ENCODE results near the gene CD83.

The CD83 gene

GRCh38 chr6:14095437-14095836, 22.1 kb upstream of the CD83 start:
- TF ChIP-seq CTCF (conservative IDR thresholded peaks at IDR 0.05; ENCODE audit: low read depth): no peak
- POLR2A ChIA-PET (ENCODE audit: low non-redundant PET): no interaction called here
- no peak overlapping the region for H3K27ac ChIP-seq
- no peak for DNase-seq (ENCODE audit: low spot score)
- CTCF ChIA-PET: no interaction called here

DNA sequence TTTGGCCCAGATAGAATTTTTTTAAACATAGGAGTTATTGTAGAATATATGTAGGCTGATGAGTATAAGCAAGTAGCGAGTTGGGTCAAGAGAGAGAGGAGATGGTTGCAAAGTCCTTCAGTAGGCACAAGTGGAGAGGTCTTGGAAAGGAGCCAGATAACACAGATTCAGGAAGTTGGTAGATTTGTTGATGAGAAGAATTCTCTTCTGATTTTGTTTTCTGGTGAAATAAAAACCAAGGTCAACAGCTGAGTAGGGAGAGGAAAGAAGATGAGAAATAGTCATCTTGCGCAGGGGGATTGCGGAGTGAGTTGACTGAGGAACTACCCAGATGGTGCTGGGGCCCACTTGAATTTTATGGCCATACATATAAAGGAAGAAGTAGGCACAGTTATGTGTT, 17.4 kb upstream of the CD83 start:
- CTCF ChIA-PET: interaction anchor here (0.5 kb wide), 1 partner anchor 1148 kb away, joined by 3 read pairs; no protein-coding TSS in a partner anchor
- H3K27ac ChIP-seq: no peak overlapping the region
- TF ChIP-seq CTCF (conservative IDR thresholded peaks at IDR 0.05; ENCODE audit: low read depth): no peak
- no peak for DNase-seq (ENCODE audit: low spot score)
- POLR2A ChIA-PET (ENCODE audit: low non-redundant PET): no interaction called here

DNA sequence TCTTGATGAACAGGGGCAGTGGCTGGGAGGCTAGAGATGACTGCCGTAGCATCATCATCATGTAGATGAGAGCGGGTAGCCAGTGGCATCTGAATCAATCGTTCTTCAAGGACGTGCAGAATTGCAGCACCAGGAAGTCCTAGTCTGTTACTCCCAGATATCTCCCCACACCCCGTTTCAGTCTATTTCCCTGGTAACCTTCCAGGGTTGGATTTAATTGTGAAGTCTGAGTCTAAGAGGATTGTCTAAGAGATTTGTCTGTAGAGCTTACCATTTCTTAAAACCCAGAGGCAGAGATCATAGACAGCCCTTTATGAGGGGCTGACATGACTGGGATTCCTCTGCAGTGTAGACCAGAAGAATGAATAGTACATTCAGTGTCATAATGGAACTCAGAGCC, 16.6 kb upstream of the CD83 start:
- no peak for TF ChIP-seq CTCF (conservative IDR thresholded peaks at IDR 0.05; ENCODE audit: low read depth)
- ChIA-PET POLR2A (ENCODE audit: low non-redundant PET) (no interaction called here), CTCF (interaction anchor here (0.5 to 0.6 kb wide), 2 partner anchors 1148 to 1219 kb away, joined by 3 read pairs; no protein-coding TSS in a partner anchor)
- no peak overlapping the region for H3K27ac ChIP-seq
- DNase-seq (ENCODE audit: low spot score): no peak

GRCh38 chr6:14102383-14102782, 15.2 kb upstream of the CD83 start:
- DNase-seq (ENCODE audit: low spot score): no peak
- no peak overlapping the region for H3K27ac ChIP-seq
- ChIA-PET POLR2A (ENCODE audit: low non-redundant PET) (no interaction called here), CTCF (no interaction called here)
- no peak for TF ChIP-seq CTCF (conservative IDR thresholded peaks at IDR 0.05; ENCODE audit: low read depth)

- no peak overlapping the region for H3K27ac ChIP-seq
- POLR2A ChIA-PET (ENCODE audit: low non-redundant PET): no interaction called here
- TF ChIP-seq CTCF (conservative IDR thresholded peaks at IDR 0.05; ENCODE audit: low read depth): no peak
- CTCF ChIA-PET: interaction anchor here (0.6 kb wide), 1 partner anchor 211 kb away, joined by 3 read pairs; no protein-coding TSS in a partner anchor
- no peak for DNase-seq (ENCODE audit: low spot score)
Observed at GRCh38 chr6:14105547-14105946, 12.0 kb upstream of the CD83 start.

- no peak overlapping the region for H3K27ac ChIP-seq
- DNase-seq (ENCODE audit: low spot score): no peak
- ChIA-PET POLR2A (ENCODE audit: low non-redundant PET) (no interaction called here), CTCF (interaction anchor here (1.2 kb wide), 1 partner anchor 40 kb away, joined by 7 read pairs; no protein-coding TSS in a partner anchor)
- TF ChIP-seq CTCF (conservative IDR thresholded peaks at IDR 0.05; ENCODE audit: low read depth): no peak
Observed at GRCh38 chr6:14107000-14107399, 10.6 kb upstream of the CD83 start.

Measured in RWPE1 (cell line).